GM12874 (cell line): ENCODE measurements around the gene ADCY9.

Experiments used
- TF ChIP-seq, protein P1 (sequence below): IDR thresholded peaks from 2 replicates; pipeline ENCODE4 v1.5.1; 2011; ENCODE audit warnings: low read depth, mild to moderate bottlenecking, control low read depth, low read length, moderate library complexity; ENCODE audit not compliant: insufficient read depth

The ADCY9 gene

DNA sequence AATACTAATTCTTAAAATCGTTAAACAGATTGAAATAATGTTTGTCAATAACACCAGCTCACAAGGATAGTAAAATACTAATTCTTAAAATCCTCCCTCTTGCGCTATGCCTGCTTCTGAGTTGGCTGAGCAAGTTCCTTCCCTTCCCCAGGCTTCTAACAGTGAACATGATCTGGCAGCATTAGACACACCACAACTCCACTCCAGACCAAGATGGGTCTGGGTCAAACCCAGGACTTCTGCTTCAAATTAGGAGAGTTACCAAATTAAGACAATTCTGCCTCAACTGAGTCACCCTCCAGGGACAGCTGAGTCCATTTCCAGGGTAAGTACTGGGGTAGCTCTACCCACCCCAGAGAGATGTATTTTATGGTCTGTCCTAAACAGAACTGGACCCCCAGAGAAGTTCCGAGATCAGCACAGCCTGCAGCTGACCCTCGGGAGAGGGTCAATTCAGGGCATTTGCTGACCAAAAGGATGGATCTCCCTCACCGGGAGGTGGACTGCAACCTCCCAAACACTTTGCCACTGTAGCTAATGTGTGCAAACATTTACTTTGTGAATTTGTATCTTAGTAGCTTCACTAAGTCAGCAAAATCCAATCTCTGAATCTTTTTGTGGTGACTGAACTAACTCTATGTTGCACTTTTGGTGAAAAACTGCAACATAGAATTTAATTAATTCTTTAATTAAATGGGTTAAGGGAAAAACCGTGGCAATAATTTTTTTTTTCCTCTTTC, 48.8 kb downstream of the ADCY9 start:
- TF ChIP-seq, protein P1, sequence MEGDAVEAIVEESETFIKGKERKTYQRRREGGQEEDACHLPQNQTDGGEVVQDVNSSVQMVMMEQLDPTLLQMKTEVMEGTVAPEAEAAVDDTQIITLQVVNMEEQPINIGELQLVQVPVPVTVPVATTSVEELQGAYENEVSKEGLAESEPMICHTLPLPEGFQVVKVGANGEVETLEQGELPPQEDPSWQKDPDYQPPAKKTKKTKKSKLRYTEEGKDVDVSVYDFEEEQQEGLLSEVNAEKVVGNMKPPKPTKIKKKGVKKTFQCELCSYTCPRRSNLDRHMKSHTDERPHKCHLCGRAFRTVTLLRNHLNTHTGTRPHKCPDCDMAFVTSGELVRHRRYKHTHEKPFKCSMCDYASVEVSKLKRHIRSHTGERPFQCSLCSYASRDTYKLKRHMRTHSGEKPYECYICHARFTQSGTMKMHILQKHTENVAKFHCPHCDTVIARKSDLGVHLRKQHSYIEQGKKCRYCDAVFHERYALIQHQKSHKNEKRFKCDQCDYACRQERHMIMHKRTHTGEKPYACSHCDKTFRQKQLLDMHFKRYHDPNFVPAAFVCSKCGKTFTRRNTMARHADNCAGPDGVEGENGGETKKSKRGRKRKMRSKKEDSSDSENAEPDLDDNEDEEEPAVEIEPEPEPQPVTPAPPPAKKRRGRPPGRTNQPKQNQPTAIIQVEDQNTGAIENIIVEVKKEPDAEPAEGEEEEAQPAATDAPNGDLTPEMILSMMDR = no peak

GRCh38 chr16:4064950-4065352, 51.3 kb downstream of the ADCY9 start:
- TF ChIP-seq, protein P1 = no peak

GRCh38 chr16:4062212-4062802, 53.9 kb downstream of the ADCY9 start:
- TF ChIP-seq, protein P1 = no peak

DNA sequence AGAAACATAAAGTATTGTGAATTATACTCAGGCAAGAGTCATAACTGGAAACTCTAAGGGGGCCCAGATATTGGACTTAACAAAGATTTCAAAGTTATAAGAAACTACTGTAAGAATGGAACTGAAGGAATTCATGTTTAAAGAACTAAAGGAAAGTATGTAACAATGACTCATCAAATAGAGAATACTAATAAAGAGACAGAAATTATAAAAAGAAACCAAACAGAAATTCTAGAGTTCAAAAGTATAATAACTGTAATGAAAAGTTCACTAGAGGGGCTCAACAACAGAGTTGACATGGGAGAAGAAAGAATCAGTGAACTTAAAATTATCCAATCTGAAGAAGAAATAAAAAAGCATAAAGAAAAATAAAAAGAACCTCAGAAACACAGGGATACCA, 55.4 kb downstream of the ADCY9 start:
- TF ChIP-seq, protein P1 = no peak

- TF ChIP-seq, protein P1 = no peak
Measured at GRCh38 chr16:4060009-4060408, 56.2 kb downstream of the ADCY9 start.

DNA sequence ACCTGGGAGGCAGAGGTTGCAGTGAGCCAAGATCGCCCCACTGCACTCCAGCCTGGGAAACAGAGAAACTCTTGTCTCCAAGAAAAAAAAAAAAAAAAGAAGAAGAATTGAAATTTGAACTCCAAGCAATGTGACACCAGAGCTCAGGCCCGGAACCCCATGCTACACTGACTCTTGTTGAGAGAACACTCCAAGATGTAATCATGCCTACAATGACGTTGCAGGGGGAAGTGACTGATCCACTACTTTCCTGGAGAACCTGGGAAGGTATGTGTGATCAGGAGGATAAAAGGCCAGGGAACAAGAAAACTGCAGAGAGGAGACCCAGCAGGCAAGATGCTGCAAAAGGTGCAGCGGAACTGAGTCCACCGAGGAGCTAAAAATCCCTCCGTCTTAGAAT, 57.9 kb downstream of the ADCY9 start:
- TF ChIP-seq, protein P1 = no peak

GRCh38 chr16:4057439-4057877, 58.8 kb downstream of the ADCY9 start:
- TF ChIP-seq, protein P1 = no peak
